ENCODE measurements around the gene L2HGDH. TPM values are rescaled to one million over a fixed set of nuclear protein-coding genes. Genes with fewer than 3 reads are reported as not detected.
"Not testable (repeated sequence)": the region's sequence is repeated elsewhere in the genome, so short reads cannot be mapped to it uniquely, and the experiment has no call there.

Gene L2HGDH
- total RNA-seq, 1 donor from 2014 or later, result 5.2 TPM

DNA sequence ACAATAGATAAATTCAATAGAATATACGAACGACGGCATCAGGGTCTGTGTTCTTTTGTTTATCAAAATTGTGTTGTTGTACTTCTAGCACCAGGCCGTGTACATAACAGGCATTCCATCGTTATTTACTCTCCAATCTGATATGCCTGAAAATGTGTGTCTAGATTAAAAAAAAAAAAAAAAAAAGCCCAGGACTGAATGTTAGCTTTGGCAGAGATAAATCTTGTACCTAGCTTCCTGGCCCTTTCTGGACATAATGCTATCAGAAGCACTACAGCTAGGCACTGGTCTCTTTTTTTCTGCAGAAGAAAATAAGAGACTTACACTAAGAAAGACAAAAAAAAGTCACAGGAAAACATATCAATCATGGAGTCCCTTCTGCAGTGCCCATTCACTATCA is 47.6 kb upstream of the L2HGDH start:
- no peak for FAIRE-seq

GRCh38 chr14:50357753-50358395 is 45.8 kb upstream of the L2HGDH start:
- no peaks in the 10 kb centered on the region for H3K9me3 ChIP-seq (ENCODE audit: insufficient read depth, low read depth, low read length)
- peaks cover 8% of the 10 kb centered on the region for H3K4me1 Mint-ChIP-seq (ENCODE audit: low read depth, unreplicated experiment)
- H3K4me2 ChIP-seq (ENCODE audit: low read length), result no peak overlapping the region
- H3K36me3 ChIP-seq (ENCODE audit: insufficient read depth, low read length), result no peaks in the 10 kb centered on the region
- H3K4me3 ChIP-seq (ENCODE audit: insufficient read depth, low read depth, low read length), result no peak overlapping the region
- H3K36me3 Mint-ChIP-seq (ENCODE audit: low read depth, unreplicated experiment), result peaks cover 14% of the 10 kb centered on the region
- peaks cover 2% of the 10 kb centered on the region for H3K9me3 Mint-ChIP-seq (ENCODE audit: unreplicated experiment)
- no peak overlapping the region for H3K27ac Mint-ChIP-seq (ENCODE audit: unreplicated experiment)
- no peaks in the 10 kb centered on the region for H3K79me2 ChIP-seq (ENCODE audit: insufficient read depth, low read length)
- H3K27me3 ChIP-seq (ENCODE audit: insufficient read depth, low read length), result no peaks in the 10 kb centered on the region
- no peak overlapping the region for H2AFZ ChIP-seq (ENCODE audit: low read depth, low read length)
- H3K4me3 Mint-ChIP-seq (ENCODE audit: unreplicated experiment), result peak overlapping the region; percentile 9
- H4K20me1 ChIP-seq (ENCODE audit: insufficient read depth, low read length), result no peaks in the 10 kb centered on the region
- no peaks in the 10 kb centered on the region for H3K27me3 Mint-ChIP-seq (ENCODE audit: low read depth, unreplicated experiment)
- H3K9ac ChIP-seq (ENCODE audit: low read length), result no peak overlapping the region
- H3K27ac ChIP-seq (ENCODE audit: low read depth, low read length), result no peak overlapping the region
- DNase-seq (ENCODE audit: low read depth) (no peak), FAIRE-seq (no peak)
- peaks cover 3% of the 10 kb centered on the region for H3K4me1 ChIP-seq (ENCODE audit: insufficient read depth, low read length)
- no peak for TF ChIP-seq EZH2 (IDR thresholded peaks at IDR 0.05; ENCODE audit: insufficient read depth, low read length)
- no peak for TF ChIP-seq CTCF (IDR thresholded peaks at IDR 0.05; ENCODE audit: insufficient read depth, low read depth, low read length)

More for the DNA sequence above, 47.6 kb upstream of the L2HGDH start:
- no peak overlapping the region for H3K4me3 ChIP-seq (ENCODE audit: insufficient read depth, low read depth, low read length)
- Mint-ChIP-seq H3K27me3 (ENCODE audit: low read depth, unreplicated experiment) (no peaks in the 10 kb centered on the region), H3K27ac (ENCODE audit: unreplicated experiment) (no peak overlapping the region), H3K36me3 (ENCODE audit: low read depth, unreplicated experiment) (peaks cover 14% of the 10 kb centered on the region), H3K4me1 (ENCODE audit: low read depth, unreplicated experiment) (peaks cover 11% of the 10 kb centered on the region), H3K9me3 (ENCODE audit: unreplicated experiment) (peaks cover 2% of the 10 kb centered on the region), H3K4me3 (ENCODE audit: unreplicated experiment) (no peak overlapping the region)
- no peak overlapping the region for H3K4me2 ChIP-seq (ENCODE audit: low read length)
- no peak for TF ChIP-seq CTCF (IDR thresholded peaks at IDR 0.05; ENCODE audit: insufficient read depth, low read depth, low read length)
- no peak for TF ChIP-seq EZH2 (IDR thresholded peaks at IDR 0.05; ENCODE audit: insufficient read depth, low read length)
- H3K9me3 ChIP-seq (ENCODE audit: insufficient read depth, low read depth, low read length), result no peaks in the 10 kb centered on the region
- no peak overlapping the region for H2AFZ ChIP-seq (ENCODE audit: low read depth, low read length)
- no peaks in the 10 kb centered on the region for H3K36me3 ChIP-seq (ENCODE audit: insufficient read depth, low read length)
- H3K27me3 ChIP-seq (ENCODE audit: insufficient read depth, low read length), result no peaks in the 10 kb centered on the region
- no peaks in the 10 kb centered on the region for H4K20me1 ChIP-seq (ENCODE audit: insufficient read depth, low read length)
- no peak overlapping the region for H3K27ac ChIP-seq (ENCODE audit: low read depth, low read length)
- no peak for DNase-seq (ENCODE audit: low read depth)
- no peaks in the 10 kb centered on the region for H3K4me1 ChIP-seq (ENCODE audit: insufficient read depth, low read length)
- H3K79me2 ChIP-seq (ENCODE audit: insufficient read depth, low read length), result no peaks in the 10 kb centered on the region
- H3K9ac ChIP-seq (ENCODE audit: low read length), result no peak overlapping the region

DNA sequence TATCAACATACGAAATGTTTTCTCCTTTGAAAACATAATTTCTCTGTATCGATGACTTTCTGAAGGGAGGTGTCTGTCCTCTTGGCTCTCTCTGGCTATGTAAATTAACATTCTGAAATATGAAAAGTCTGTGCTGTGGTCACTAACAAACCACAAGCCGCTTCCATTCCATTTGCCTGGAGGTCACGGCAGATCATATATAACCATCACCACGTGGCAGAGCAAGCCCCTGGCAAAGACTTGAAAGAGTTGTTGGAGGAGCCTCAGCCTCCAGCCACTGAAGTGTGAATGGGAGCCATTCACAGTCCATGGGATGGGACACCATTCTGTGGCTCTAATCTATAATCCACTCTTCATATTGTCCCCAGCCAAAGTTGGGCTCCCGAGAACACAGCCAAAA is 45.1 kb upstream of the L2HGDH start:
- H2AFZ ChIP-seq (ENCODE audit: low read depth, low read length), result no peak overlapping the region
- H3K4me1 Mint-ChIP-seq (ENCODE audit: low read depth, unreplicated experiment), result peaks cover 12% of the 10 kb centered on the region
- FAIRE-seq (no peak), DNase-seq (ENCODE audit: low read depth) (no peak)
- H3K27ac ChIP-seq (ENCODE audit: low read depth, low read length), result no peak overlapping the region
- no peak overlapping the region for H3K27ac Mint-ChIP-seq (ENCODE audit: unreplicated experiment)
- no peaks in the 10 kb centered on the region for H3K27me3 Mint-ChIP-seq (ENCODE audit: low read depth, unreplicated experiment)
- H4K20me1 ChIP-seq (ENCODE audit: insufficient read depth, low read length), result no peaks in the 10 kb centered on the region
- no peak overlapping the region for H3K9ac ChIP-seq (ENCODE audit: low read length)
- H3K79me2 ChIP-seq (ENCODE audit: insufficient read depth, low read length), result no peaks in the 10 kb centered on the region
- H3K4me3 Mint-ChIP-seq (ENCODE audit: unreplicated experiment), result no peak overlapping the region
- peaks cover 14% of the 10 kb centered on the region for H3K36me3 Mint-ChIP-seq (ENCODE audit: low read depth, unreplicated experiment)
- H3K9me3 Mint-ChIP-seq (ENCODE audit: unreplicated experiment), result peaks cover 2% of the 10 kb centered on the region
- H3K36me3 ChIP-seq (ENCODE audit: insufficient read depth, low read length), result no peaks in the 10 kb centered on the region
- H3K4me2 ChIP-seq (ENCODE audit: low read length), result no peak overlapping the region
- H3K4me3 ChIP-seq (ENCODE audit: insufficient read depth, low read depth, low read length), result no peak overlapping the region
- no peak for TF ChIP-seq EZH2 (IDR thresholded peaks at IDR 0.05; ENCODE audit: insufficient read depth, low read length)
- no peak for TF ChIP-seq CTCF (IDR thresholded peaks at IDR 0.05; ENCODE audit: insufficient read depth, low read depth, low read length)
- no peaks in the 10 kb centered on the region for H3K27me3 ChIP-seq (ENCODE audit: insufficient read depth, low read length)
- H3K9me3 ChIP-seq (ENCODE audit: insufficient read depth, low read depth, low read length), result no peaks in the 10 kb centered on the region
- H3K4me1 ChIP-seq (ENCODE audit: insufficient read depth, low read length), result peaks cover 7% of the 10 kb centered on the region

- not testable (repeated sequence) for H3K9me3 Mint-ChIP-seq (ENCODE audit: unreplicated experiment); H3K36me3 ChIP-seq (ENCODE audit: insufficient read depth, low read length); H3K9me3 ChIP-seq (ENCODE audit: insufficient read depth, low read depth, low read length); H3K4me3 ChIP-seq (ENCODE audit: insufficient read depth, low read depth, low read length); H4K20me1 ChIP-seq (ENCODE audit: insufficient read depth, low read length); H3K27me3 ChIP-seq (ENCODE audit: insufficient read depth, low read length); H3K27me3 Mint-ChIP-seq (ENCODE audit: low read depth, unreplicated experiment); H3K9ac ChIP-seq (ENCODE audit: low read length); H3K4me3 Mint-ChIP-seq (ENCODE audit: unreplicated experiment); H3K27ac Mint-ChIP-seq (ENCODE audit: unreplicated experiment); H3K79me2 ChIP-seq (ENCODE audit: insufficient read depth, low read length); H3K4me1 ChIP-seq (ENCODE audit: insufficient read depth, low read length); H2AFZ ChIP-seq (ENCODE audit: low read depth, low read length); DNase-seq (ENCODE audit: low read depth); FAIRE-seq; H3K27ac ChIP-seq (ENCODE audit: low read depth, low read length); H3K4me2 ChIP-seq (ENCODE audit: low read length)
- H3K4me1 Mint-ChIP-seq (ENCODE audit: low read depth, unreplicated experiment), result peaks cover 16% of the 10 kb centered on the region
- peaks cover 14% of the 10 kb centered on the region for H3K36me3 Mint-ChIP-seq (ENCODE audit: low read depth, unreplicated experiment)
These were observed 44.3 kb upstream of the L2HGDH start for GRCh38 chr14:50356283-50356682.
